Right atrium auricular region (tissue), 2 donors: ENCODE data around the gene MED22. TPM values are rescaled to one million over a fixed set of nuclear protein-coding genes. Genes with fewer than 3 reads are reported as not detected.

Source experiments
- DNase-seq: peaks from one replicate; pipeline ENCODE4 v3.0.0-alpha.2; 2019; ENCODE audit warnings: low spot score
- H3K27ac ChIP-seq, 2 donors: fragments of 200-600 bp; sonication (generic); 1 replicate in 1 of 2; 2 replicates in 1 of 2; pipeline ENCODE4 v1.5.1; 2016 to 2019
- H3K27me3 ChIP-seq, 2 donors: fragments of 200-600 bp; sonication (generic); one replicate each; pipeline versions ENCODE4 v1.5.1 to v1.6.0; 2017 to 2019
- H3K36me3 ChIP-seq: fragments of 200-600 bp; sonication (generic); one replicate; pipeline ENCODE4 v1.5.1; 2016
- H3K4me1 ChIP-seq, 2 donors: fragments of 200-600 bp; sonication (generic); one replicate each; pipeline versions ENCODE4 v1.5.1 to v1.6.0; 2017 to 2019
- H3K4me3 ChIP-seq, 2 donors: fragments of 200-600 bp; sonication (generic); 1 replicate in 1 of 2; 2 replicates in 1 of 2; pipeline ENCODE4 v1.5.1; 2017 to 2019; ENCODE audit warnings: mild to moderate bottlenecking in 1 of 2, moderate library complexity in 1 of 2
- H3K9me3 ChIP-seq, 2 donors: fragments of 200-600 bp; sonication (generic); one replicate each; pipeline ENCODE4 v1.5.1; 2019
- CTCF ChIP-seq, 2 donors: fragments of 200-600 bp; sonication (generic); IDR thresholded peaks; one replicate each; pipeline ENCODE4 v1.5.1; 2019; ENCODE audit warnings: antibody characterized with exemption in 2 of 2
- total RNA-seq, 2 donors: library from RNA; depleted of rRNA; stranded (reverse); fragments of >200 nt; gene quantifications; one replicate each; pipeline ENCODE4 v1.1.0, GENCODE V29; 2016

Gene MED22
- total RNA-seq, 2 donors from 2014 or later: 15.1 to 24.6 TPM

GRCh38 chr9:133334161-133334560 lies 13.8 kb downstream of the MED22 start:
- no peak for DNase-seq
- Histone ChIP-seq H3K4me1 (peaks cover 0 to 32% of the 10 kb centered on the region in 2 donors), H3K27ac (no peak overlapping the region), H3K4me3 (no peak overlapping the region), H3K36me3 (peaks cover 44% of the 10 kb centered on the region), H3K9me3 (no peaks in the 10 kb centered on the region), H3K27me3 (no peaks in the 10 kb centered on the region)
- TF ChIP-seq CTCF (IDR thresholded peaks at IDR 0.05): no peak

GRCh38 chr9:133333566-133333965 lies 14.4 kb downstream of the MED22 start:
- Histone ChIP-seq H3K9me3 (no peaks in the 10 kb centered on the region), H3K4me3 (no peak overlapping the region), H3K4me1 (peaks cover 0 to 32% of the 10 kb centered on the region in 2 donors), H3K27me3 (no peaks in the 10 kb centered on the region), H3K27ac (no peak overlapping the region), H3K36me3 (peaks cover 44% of the 10 kb centered on the region)
- TF ChIP-seq CTCF (IDR thresholded peaks at IDR 0.05): no peak
- no peak for DNase-seq

- H3K4me3 ChIP-seq: no peak overlapping the region
- no peaks in the 10 kb centered on the region for H3K9me3 ChIP-seq
- H3K36me3 ChIP-seq: peaks cover 44% of the 10 kb centered on the region
- TF ChIP-seq CTCF (IDR thresholded peaks at IDR 0.05): no peak
- H3K4me1 ChIP-seq: peaks cover 0 to 32% of the 10 kb centered on the region in 2 donors
- no peaks in the 10 kb centered on the region for H3K27me3 ChIP-seq
- DNase-seq: no peak
- H3K27ac ChIP-seq: no peak overlapping the region
Observed at GRCh38 chr9:133333011-133333410, 14.9 kb downstream of the MED22 start.

- H3K36me3 ChIP-seq: peaks cover 44% of the 10 kb centered on the region
- no peaks in the 10 kb centered on the region for H3K27me3 ChIP-seq
- TF ChIP-seq CTCF (IDR thresholded peaks at IDR 0.05): no peak
- peaks cover 0 to 32% of the 10 kb centered on the region in 2 donors for H3K4me1 ChIP-seq
- no peak overlapping the region for H3K4me3 ChIP-seq
- H3K9me3 ChIP-seq: no peaks in the 10 kb centered on the region
- DNase-seq: no peak
- no peak overlapping the region for H3K27ac ChIP-seq
Observed at GRCh38 chr9:133332381-133332730, 15.6 kb downstream of the MED22 start.

- no peaks in the 10 kb centered on the region for H3K27me3 ChIP-seq
- H3K36me3 ChIP-seq: peaks cover 44% of the 10 kb centered on the region
- TF ChIP-seq CTCF (IDR thresholded peaks at IDR 0.05): no peak
- no peak overlapping the region for H3K4me3 ChIP-seq
- H3K27ac ChIP-seq: no peak overlapping the region
- H3K9me3 ChIP-seq: no peaks in the 10 kb centered on the region
- DNase-seq: no peak
- H3K4me1 ChIP-seq: peaks cover 0 to 29% of the 10 kb centered on the region in 2 donors
Observed at GRCh38 chr9:133331641-133332380, 16.1 kb downstream of the MED22 start.

- Histone ChIP-seq H3K36me3 (peaks cover 44% of the 10 kb centered on the region), H3K27me3 (no peaks in the 10 kb centered on the region), H3K4me3 (no peak overlapping the region), H3K4me1 (peaks cover 0 to 23% of the 10 kb centered on the region in 2 donors), H3K27ac (no peak overlapping the region), H3K9me3 (no peaks in the 10 kb centered on the region)
- no peak for TF ChIP-seq CTCF (IDR thresholded peaks at IDR 0.05)
- DNase-seq: no peak
Observed at GRCh38 chr9:133331221-133331620, 16.7 kb downstream of the MED22 start.
